UCSD-AML1 (cell line): ENCODE measurements around the gene HOXB5.
A peak's percentile ranks its signal among the peaks of the same experiment; 100 is the strongest.

Experiments used
- DNase-seq: peaks from one replicate; lab custom pipeline; 2025; ENCODE audit not compliant: unreplicated experiment; lab: John Stamatoyannopoulos, UW

The HOXB5 gene

DNA sequence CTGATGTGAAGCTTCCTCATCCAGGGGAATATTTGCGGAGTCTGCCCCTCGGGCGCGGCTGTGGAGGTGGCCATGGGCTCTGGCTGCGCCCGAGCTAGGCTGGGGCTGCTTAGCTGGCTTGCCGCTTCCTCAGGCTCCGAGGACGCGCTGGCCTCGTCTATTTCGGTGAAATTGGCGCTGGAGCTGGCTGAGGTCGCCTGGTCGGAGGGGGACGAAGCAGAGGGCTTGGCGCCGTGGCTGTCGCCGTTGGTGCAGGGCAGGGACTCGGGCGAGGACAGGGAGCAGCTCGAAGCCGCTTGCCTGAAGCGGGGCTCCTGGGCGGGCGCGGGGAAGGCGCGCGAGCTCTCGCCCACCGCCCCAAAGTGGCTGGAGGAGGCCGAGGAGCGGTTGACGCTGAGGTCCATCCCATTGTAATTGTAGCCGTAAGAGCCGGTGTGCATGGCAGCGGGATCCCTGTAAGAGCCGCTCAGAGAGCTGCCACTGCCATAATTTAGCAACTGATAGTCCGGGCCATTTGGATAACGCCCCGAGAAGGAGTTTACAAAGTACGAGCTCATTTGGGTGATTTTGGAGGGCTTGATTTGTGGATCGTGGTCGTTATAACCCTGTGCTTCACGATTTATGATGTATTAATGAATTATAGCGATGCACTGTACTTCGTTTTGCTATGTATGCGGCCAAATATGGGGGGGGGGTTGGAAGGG, at the start of gene HOXB5:
Gene HOXB5, minus strand, starts transcription at position 654 of the 704 bp plus-strand sequence. Its CDS starts 97 bp downstream, at position 557.
- peak; percentile 40 for DNase-seq

DNA sequence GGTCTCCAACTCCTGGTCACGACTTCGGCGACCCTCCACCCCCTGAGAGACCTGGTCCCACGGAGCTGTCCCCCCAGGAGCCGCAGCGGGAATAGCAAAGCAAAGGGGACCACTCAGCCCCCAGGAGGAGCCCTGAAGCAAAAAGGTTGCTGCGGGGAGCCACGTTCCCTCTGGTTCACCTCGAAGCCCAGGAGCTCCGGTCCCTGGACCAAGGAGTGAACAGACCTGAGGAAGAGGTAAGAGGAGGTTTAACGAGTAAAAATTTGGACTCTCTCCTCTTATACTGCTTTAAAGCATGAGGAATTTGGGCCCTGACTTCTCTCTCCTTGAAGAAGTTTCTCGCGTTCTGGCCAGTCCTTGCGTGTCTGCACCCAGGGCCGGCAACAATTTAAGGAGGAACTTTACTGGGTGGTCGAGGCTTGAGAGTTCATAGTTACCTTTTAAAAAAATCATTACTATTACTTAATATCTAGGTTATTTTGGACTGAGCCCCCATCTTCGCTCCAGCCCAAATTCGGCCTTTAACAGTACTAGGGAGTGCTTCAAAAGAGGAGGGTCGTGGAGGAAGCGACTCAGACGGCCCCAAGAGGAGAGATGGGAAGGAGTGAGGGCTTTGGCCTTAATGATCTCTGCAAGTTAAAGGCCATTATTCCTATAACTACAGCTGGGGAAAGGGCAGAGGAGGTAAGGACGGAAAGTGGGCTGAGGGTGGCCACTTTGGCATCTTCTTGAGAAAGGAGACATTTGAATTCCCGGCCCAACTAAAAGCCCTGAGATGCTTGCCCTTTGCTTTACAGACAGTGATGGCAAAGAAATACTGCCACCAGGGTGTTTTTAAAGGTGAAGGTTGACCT, 49.5 kb upstream of the HOXB5 start:
- no peak for DNase-seq

DNA sequence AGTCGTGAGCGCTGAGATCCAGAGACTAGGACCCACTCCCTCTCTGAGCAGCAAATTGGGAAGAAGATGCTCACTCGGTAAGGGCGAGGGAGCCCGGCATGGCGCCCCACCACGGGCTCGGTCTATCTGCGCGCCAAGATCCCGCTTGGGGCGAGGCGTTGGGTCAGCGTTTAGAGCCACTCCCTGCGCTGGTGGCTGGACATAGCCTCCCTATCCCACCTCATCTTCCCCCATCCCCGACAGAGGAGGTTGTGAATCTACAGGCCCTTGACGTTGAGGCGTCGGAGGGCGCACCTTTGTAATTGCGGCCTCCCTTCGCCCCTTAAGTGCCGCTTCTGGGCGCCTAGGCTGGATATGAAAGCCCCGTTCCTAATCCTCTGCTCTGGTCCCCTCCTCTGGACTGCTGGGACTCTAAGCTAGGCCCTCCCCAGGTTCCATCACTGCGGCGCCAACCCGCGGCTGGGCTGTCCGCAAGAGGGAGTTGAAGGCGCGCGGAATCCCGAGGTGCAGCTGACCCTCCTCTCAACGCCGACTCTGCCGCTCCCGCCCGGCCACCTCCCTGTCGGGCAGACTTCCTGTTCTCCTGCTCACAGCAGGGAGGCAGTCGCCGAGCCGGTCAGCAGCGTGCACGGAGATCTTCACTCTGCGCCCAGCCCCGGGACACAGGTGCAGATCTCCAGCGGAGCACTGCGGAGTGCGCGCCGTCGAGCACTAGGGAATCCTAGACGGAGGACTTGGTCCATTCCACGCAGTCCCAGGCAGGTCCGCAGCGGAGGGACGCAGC, 48.7 kb upstream of the HOXB5 start:
- no peak for DNase-seq

DNA sequence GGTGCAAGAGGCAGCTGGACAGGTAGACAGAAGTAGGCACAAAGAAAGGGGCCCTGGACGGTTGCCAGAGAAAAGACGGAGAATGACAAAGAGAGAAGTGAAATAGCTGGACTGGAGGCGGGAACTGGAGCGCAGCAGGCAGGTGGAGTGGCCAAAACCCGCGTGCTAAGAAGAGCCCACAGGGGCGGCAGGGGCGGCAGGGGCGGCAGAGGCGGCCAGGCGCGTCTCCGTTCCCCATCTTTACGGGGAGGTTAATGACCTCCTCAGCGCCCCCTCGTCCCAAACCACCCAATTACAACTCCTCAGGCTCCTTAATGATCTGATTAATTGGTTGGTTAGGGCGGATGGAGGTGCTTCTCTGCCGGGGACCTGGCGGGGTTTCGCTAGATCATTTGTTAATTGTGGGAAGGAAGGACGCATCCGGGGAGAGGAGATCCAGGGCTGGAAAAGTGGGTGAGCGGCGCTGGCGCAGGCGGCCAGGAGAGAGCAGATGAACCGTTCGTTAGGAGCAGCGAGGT, 48.0 kb upstream of the HOXB5 start:
- no peak for DNase-seq

DNA sequence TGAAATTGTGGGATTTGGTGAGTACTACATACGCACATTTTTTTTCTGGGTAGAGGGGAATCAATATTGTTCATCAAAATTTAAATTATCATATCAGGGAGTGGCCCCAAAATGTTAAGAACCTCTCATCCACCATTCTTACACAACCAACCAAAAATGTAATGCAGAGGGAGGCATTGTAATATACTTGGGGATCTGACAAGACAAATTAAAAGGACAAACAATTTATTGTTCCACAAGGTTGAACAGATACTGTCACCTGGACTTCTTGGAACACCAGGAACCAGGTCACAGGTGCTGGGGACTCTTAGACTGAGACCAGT, 47.2 kb upstream of the HOXB5 start:
- no peak for DNase-seq

DNA sequence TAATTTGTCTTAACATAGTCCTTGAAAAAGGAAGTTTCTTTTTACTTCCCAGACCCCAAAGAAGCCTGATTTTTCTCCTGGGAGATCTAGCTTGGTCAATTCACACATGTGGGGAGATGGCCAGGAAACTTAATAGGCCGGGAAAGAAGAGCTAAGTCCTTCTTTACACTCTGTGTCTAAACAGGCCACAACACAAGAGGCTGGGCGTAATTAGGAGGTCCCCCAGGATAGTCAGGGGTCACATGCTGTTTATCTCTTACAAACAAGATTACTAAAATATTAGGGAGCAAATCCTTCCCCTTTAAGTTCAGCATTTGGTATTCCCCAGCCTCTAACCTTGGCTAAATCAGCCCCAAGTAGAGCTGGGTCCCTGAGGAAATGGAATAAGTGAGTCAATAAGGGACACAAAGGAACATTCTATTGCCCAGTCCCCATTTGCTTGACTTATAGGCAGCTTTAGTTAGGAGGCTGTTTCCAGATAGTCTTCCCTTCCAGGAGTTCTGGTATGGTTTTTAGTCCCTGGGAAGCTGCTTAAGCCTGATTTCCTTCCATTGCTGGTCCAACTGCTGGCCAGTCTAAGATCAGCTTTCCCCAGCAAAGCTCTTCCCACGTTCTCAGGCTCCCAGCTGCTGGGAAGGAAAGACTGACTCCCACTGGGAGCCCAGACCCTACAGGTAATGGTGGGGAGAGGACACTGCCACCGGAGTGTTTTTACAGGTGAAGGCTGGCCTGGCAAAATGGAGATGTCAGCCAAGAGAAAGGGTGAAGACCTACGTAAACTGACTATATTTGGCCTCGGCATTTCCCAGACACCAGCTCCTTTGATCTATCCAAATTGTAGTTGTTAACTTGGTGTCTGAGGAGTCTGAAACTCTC, 46.6 kb upstream of the HOXB5 start:
- no peak for DNase-seq

DNA sequence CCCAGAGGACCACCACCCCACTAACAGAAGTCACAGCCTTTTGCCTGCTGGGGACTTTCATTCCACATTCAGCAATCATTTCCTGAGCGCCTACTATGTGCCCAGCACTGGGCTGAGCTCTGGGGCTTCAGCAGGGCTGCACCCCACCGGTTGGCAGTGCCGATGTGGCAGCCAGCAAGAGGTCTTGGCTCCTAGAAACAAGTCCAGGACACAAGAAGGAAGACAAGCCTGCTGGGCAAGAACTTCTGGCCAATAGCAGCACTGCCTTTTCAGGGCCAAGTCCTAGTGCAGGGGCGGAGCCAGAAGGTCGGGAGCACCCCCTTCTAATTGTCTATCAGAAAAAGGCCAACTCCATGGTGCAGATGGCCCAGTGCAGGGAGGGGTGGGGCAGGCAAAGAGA, 45.6 kb upstream of the HOXB5 start:
- no peak for DNase-seq

DNA sequence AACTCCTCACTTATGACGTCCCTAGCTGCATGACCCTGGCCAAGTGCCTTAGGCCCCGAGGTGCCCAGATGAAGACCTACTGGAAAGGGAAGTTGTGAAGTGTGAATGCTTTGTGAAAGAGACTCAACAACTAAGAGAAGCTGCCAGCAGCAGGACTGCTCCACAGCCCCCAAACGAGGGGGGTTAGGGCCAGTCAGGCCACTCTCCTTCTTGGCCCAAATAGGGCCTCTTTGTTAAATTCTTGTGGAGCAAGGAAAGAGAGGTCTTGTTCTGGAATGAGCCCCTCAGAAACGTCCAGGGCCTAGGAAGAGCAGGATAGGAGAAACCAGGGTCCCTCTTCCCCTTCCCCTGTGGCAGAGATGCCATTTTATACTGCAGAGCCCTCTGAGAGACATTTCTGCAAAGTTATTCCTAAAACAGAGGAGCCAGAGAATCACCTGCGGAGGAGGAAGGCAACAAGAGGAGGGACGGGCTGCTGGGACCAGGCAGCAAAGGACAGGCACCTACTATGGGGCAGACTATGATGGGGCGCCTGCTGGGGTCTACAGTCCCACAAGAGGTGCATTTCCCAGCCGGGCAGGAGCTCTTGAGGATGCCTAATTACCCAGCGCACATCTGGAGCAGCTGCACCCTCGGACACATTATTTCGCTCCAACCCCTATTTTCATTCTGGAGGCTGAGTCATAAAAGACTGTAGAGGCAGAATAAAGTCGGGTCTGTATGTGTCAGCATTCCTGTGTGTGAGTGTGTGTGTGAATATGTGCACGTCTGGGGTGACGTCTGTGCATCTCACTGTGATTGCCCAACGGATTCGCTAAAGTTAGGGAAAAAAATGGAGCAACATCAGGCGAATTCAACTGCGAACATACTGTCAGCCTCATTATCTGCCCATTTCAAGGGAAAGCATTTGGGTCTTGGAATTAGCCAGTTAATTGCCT, 44.0 kb upstream of the HOXB5 start:
- DNase-seq, result no peak

DNA sequence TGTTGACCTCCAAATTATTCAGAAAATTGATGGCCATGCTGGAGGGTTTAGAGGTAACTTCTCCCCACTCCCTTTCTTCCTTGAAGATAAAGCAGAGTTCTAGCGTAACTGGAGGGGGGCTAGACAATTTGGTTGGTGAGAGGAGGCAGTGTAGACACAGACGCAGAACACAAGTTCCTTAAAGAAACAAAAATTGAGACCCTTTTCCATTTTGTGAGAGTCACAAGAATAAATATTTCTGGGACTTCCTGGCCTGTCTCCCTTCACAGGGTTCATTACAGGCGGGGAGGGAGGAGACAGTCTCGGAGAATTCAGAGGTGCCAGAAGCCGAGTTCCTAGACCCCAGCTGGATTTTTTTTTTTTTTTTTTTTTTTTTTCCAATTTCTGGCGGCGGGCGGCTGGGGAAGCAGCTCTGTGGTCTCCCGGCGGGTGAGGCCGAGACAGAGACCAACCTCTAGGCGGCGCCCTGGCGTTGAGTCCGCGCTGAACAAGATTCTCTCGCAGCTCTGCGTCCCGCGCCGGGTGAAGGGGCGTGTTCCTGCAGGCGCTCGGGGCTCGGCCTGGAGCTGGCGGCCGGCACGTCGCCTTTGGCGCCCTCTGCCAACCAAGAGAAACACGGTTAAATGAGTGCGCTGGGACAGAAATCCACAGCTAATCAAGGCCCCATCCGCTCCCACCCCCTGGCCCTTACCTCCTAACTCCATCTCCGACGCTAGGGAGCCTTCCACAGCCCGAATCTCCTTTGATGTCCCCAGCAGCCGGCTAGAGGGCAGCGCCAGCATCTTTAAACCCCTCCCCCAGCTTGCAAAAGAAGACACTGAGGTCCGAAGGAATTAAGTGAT, 42.8 kb upstream of the HOXB5 start:
- DNase-seq, result peak; percentile 87

DNA sequence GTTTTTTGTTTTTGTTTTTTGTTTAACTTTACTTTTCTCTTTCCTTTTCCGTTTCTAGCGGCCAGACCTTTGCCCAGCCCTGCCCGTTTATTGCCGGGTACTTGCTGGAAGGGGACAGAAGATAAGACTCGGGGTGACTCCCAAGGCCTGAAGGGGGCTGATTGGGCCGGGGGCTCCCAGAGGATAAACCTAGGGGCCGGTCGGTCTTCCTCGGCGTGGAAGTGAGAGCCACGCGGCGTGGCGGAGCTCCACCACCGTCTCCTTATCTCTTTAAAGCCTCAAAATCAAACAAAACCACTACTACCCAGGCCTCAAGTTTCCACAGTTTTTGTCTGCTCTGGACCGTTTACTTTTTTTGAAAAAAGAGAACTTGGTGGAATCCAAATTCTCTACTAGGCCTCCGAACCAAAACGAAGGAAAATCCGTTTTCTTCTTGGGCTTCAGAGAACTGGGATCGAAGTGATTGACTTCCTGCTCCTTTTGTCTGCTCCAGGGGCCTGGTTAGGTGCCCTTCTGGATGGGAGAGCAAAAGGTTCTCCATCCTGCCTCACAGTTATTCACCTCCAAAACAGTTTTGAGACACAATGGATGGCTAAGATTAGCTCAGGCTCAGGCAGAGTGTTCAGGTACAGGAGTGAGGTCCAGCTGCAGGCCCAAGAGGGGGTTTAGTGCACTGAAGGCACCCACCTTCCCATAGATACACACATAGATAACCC, 41.1 kb upstream of the HOXB5 start:
- no peak for DNase-seq

DNA sequence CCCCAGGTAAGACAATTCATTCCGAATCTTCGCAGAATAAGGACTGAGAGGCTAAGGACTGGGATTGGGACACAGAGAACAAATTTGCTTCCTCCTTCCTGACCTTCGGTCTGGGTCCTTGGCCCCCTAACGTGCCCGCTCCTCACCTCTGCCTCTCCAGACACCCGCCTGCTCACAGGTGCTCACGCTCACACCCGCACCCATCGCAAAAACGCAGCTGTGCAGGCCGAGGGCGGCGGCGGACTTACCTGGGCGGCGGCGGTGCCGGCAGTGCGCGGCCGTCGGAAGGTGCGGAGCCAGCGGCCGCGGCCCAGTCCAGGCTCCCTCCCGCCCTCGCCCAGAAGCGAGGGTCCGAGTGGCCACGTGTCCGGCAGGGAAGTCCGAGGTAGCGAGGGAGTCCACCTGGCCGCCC, 39.7 kb upstream of the HOXB5 start:
- no peak for DNase-seq

DNA sequence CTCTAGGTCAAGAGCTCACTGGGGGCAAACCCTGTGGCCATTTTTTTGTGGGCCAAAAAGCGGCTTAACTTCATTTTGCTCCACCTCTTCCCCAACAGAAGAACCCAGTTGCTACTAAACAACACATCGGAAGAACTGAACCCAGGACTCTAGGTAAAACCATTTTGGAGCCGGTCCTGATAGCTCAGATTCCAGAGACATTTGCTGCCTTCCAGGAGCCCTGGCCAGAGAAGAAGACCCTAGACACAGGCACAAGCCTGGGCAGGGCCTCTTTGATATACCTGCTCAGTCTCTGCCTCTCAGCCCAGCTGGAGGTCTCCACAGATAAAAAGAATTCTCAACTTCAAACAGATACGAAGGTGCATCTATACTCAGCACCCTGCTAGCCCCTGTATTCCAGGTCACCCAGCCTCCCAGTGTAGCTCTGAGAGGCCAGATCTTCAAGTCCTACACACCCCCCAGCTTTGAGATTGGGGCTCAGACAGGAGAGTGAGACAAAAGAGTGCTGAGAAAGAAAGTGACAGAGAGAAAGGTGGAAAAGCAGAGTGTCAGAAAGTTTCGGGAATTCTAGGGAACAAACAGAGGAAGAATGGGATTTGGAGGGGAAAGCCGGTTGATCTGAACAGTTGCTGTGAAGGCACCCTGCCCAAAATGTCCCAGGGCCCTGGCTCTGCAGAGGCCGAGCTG, 39.1 kb upstream of the HOXB5 start:
- DNase-seq, result no peak

DNA sequence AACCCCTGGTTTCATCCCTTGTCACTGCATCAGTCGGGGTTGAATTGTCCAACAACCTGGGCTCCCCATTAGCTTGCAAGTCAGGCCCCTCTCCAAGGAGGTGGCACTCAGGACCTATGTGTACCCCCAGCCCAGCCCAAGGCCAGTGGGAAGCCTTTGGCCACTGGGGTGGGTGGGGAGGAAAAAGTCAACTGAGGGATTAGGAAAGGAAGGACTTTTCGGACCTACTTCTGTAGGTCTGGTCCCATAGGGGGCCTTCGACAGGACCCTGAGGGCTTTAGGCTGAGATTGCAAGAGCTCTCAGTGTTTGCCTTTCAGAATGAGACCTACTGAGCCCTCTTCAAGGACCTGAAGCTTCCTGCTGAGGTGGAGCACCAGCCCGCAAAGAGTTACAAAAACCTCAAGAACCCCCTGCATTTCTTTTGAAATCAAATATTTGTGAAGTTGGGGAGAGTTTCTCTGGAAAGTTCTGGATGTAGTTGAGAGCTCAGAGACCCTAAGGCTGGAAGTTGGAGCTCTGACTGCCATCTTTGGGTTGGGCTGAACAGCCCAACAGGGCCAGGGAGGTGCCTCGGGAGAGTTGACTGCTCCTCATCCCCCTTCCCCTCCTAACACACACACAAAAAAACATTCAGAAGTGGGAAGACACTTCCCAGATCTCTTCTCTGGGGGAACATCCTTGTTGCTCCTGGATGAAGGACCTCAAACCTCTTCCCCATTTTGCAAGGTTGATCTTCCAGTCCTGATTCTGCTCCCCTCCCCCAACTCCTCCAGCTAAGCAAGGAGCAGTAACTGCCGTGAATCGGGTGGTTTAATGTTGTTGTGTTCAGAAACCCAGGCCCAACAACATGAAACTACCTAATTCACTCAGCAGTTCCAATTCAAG, 38.4 kb upstream of the HOXB5 start:
- no peak for DNase-seq

DNA sequence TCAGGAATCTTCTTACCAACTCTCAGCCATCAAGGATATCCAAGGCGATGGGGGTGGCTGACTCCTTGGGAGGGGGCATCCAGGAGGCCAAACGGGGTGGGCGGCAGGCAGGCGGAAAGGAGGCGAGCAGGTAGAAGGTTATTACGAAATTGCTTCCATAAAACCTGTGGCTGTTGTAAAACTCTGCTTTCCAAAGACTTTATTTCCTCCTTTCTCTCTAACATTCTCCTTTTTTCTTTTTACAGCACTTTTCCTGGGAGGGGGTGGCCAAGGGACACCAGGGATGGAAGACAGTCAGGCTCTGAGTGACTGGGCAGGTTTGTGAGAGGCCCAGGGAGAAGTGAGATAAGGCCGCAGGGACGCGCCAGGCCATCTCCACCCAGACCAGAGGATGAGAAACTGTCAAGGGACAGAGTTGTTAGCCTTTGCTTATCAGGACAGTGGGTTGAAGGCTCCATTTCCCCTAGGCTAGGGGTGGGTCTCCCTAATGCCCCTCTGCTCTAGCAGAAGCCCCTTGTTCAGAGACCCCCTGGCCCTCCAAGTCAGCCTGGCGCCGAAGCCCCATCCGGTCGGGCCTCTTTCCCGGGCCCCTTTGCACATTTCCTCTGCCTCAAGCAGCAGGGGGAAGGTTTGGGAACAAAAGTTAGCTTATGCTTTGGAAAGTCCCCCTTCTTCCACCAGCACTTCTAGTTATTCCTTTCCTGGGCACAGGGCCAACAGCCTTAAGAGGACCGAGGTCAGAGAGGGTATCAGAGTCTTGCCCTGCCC, 37.5 kb upstream of the HOXB5 start:
- no peak for DNase-seq

DNA sequence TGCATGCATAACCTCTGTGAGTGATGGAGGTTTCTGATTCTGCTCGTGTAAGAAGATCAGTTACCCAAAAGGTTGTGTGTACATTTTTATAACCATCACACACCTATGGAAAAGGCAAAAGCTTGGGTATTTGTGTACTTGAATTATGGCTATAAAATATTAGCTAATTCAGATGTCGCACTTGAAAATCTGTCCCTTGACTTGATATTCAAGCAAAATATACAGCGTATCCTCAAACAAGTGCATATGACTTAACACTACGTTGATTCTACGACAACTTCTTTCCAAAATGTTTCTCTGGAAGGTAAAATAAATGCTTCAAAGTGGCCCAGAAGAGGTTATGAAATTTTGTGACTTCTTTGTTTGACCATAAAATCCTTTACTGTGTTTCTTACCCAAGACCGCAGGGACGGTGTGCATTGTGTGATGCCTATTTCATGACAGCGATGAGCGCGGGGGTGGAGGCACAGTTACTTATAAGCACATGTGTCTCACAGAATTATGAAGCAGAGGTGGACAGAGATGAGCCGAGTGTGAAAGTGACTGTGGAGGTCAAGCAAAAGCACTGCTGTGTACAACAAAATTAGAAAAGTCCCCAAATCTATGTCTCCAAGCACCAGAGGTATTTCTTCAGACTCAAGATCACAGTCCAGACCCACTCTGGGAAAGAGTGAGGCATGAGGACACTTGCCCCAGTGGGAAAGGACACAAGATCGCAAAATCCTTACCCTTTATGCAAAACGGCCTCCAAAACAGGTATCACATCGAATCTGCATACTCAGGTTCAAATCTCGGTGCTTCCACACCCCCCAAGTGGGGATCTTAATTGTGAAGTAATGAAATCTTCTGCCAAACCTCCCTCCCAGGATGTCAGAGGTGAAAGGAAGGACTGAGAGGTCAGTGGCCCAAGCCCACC, 36.7 kb upstream of the HOXB5 start:
- DNase-seq, result no peak
